Keratinocyte (primary cell): ENCODE data around the gene LDB2.

Source experiments
- CTCF ChIP-seq, 3 experiments: IDR thresholded peaks in 1 of 3; conservative IDR thresholded peaks in 1 of 3; optimal IDR thresholded peaks in 1 of 3; 2 replicates in 2 of 3; 3 replicates in 1 of 3; pipeline versions ENCODE3 to v1.5.1; 2011; ENCODE audit warnings: low read length in 3 of 3, mild to moderate bottlenecking in 3 of 3, moderate library complexity in 2 of 3, control low read depth in 1 of 3, inconsistent platforms in 1 of 3; ENCODE audit not compliant: insufficient read depth in 2 of 3; ENCODE audit errors: extremely low read depth in 1 of 3
- EZH2 ChIP-seq: IDR thresholded peaks from one replicate; pipeline ENCODE4 v1.6.1; 2012; ENCODE audit warnings: inconsistent platforms, mild to moderate bottlenecking, low read length, moderate library complexity

DNA sequence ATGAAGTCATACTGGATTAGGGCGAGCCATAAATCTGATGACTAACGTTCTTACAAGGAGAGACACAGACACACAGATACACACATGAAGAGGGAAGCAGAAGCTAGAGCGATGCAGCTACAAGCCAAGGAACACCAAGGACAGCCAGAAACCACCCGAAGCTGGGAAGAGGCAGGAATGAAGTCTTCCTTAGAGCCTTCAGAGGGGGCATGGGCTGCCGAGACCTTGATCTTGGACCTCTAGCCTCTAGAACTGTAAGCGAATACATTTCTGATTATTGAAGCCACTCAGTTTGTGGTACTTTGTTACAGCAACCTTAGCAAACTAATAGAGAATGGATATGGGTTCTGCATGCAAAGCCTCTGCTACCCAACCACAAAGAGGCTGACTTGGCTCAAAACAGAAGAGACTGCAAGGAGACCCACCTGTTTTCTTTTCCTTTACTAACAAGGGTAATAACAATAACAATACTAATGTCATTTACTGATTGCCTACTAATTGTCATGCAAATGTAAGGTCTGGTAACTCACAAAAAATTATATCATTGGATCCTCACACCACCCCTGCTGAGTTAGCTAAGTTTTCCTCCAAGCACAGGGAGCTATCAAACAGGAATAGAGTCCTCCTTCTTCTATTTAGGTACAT lies 10.1 kb upstream of the LDB2 start:
- TF ChIP-seq CTCF (optimal IDR thresholded peaks at IDR 0.05 in 1 of 3, IDR thresholded peaks at IDR 0.05 in 1 of 3, conservative IDR thresholded peaks at IDR 0.05 in 1 of 3; ENCODE audit: extremely low read depth in 1 of 3, insufficient read depth in 2 of 3, low read length in 3 of 3): no peak
- TF ChIP-seq EZH2: no peak
